ENCODE measurements around the gene LRIT1. TPM values are rescaled to one million over a fixed set of nuclear protein-coding genes. Genes with fewer than 3 reads are reported as not detected.

LRIT1 gene
- polyA plus RNA-seq, 2 of the 4 experiments (the other 2 are of a cell fraction) = not detected

DNA sequence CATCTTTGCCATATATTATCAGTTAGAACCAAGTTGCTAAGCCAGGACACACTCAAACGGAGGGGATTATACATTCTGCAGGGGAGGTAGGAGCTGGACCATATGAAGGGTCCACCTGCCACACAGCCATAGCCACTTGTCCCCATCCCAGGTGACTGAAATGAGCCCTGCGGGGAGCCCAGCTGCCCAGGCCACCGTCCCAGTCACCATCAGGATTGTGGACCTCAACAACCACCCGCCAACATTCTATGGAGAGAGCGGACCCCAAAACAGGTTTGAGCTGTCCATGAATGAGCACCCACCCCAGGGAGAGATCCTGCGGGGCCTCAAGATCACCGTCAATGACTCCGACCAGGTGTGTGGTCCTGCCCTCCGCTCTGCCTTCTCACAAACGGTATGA, 33.3 kb downstream of the LRIT1 start:
- ChIA-PET POLR2A (no interaction called here), CTCF (interaction anchor here (1.0 to 3.5 kb wide), 3 partner anchors 7 to 148 kb away, joined by 3 to 13 read pairs (median 4); no protein-coding TSS in a partner anchor)
- WGBS (ENCODE audit: missing lambda C conversion rate) = 15% methylated on average over 3 of the region's 10 CpGs
- TF ChIP-seq, protein P1, sequence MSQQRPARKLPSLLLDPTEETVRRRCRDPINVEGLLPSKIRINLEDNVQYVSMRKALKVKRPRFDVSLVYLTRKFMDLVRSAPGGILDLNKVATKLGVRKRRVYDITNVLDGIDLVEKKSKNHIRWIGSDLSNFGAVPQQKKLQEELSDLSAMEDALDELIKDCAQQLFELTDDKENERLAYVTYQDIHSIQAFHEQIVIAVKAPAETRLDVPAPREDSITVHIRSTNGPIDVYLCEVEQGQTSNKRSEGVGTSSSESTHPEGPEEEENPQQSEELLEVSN (IDR thresholded peaks at IDR 0.05; ENCODE audit: borderline replicate concordance, low read depth) = no peak
- Histone ChIP-seq H3K4me2 (no peak overlapping the region), H3K4me3 (no peak overlapping the region), H3K4me1 (no peaks in the 10 kb centered on the region), H3K27ac (no peak overlapping the region), H3K9me3 (no peaks in the 10 kb centered on the region)
- FAIRE-seq = no peak
- ATAC-seq = no peak
- DNase-seq (ENCODE audit: low read depth in 1 of 2, low spot score in 1 of 2) = no peak

DNA sequence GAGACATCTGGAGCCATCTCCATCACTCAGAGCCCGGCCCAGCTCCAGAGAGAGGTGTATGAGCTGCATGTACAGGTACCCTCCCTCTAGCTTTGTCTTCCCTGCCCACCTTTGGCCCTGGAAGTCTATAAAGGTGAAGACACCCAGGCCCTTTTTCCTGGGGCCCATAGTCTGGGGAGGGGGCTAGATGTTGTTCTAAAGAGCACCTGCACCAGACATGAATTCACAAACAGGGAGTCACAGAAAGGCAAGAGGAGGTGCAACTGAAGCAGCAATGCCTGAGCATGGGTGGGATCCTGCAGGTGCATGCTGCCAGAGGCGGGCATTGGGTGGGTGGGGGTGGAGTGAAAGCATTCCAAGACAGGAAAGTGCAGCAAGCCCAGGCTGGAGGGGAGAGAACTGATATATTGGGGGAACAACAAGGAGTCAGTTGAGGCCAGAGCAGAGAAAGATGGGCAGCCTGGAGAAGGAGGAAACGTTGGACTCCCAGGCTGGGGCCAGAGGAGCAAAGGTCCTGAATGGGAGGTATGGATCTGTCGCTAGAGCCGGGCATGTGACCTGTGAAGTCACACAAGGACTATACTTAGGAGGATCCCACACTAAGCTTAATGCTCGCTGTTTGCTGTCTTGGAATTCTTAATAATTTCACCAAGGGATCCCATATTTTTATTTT, 35.4 kb downstream of the LRIT1 start:
- 3% methylated on average over 5 of the region's 6 CpGs for WGBS (ENCODE audit: missing lambda C conversion rate)
- Histone ChIP-seq H3K27ac (no peak overlapping the region), H3K4me3 (no peak overlapping the region), H3K9me3 (no peaks in the 10 kb centered on the region), H3K4me2 (no peak overlapping the region), H3K4me1 (no peaks in the 10 kb centered on the region)
- ATAC-seq (no peak), DNase-seq (ENCODE audit: low read depth in 1 of 2, low spot score in 1 of 2) (no peak), FAIRE-seq (no peak)
- ChIA-PET POLR2A (no interaction called here), CTCF (interaction anchor here (0.6 to 3.5 kb wide), 9 partner anchors 9 to 80 kb away, joined by 3 to 15 read pairs (median 3); no protein-coding TSS in a partner anchor)
- TF ChIP-seq, protein P2, sequence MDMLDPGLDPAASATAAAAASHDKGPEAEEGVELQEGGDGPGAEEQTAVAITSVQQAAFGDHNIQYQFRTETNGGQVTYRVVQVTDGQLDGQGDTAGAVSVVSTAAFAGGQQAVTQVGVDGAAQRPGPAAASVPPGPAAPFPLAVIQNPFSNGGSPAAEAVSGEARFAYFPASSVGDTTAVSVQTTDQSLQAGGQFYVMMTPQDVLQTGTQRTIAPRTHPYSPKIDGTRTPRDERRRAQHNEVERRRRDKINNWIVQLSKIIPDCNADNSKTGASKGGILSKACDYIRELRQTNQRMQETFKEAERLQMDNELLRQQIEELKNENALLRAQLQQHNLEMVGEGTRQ (IDR thresholded peaks at IDR 0.05) = no peak
- no peak for TF ChIP-seq CBX8 (IDR thresholded peaks at IDR 0.05)
- no peak for TF ChIP-seq RNF2 (IDR thresholded peaks at IDR 0.05; ENCODE audit: borderline replicate concordance, low read depth)
- no peak for TF ChIP-seq ESRRA (IDR thresholded peaks at IDR 0.05; ENCODE audit: borderline replicate concordance, low read length)
- no peak for TF ChIP-seq POLR2AphosphoS2 (conservative IDR thresholded peaks at IDR 0.05; ENCODE audit: low read length)
- no peak for TF ChIP-seq KDM1A (IDR thresholded peaks at IDR 0.05; ENCODE audit: low read depth)
- TF ChIP-seq POLR2A (IDR thresholded peaks at IDR 0.05; ENCODE audit: low read length) = no peak

DNA sequence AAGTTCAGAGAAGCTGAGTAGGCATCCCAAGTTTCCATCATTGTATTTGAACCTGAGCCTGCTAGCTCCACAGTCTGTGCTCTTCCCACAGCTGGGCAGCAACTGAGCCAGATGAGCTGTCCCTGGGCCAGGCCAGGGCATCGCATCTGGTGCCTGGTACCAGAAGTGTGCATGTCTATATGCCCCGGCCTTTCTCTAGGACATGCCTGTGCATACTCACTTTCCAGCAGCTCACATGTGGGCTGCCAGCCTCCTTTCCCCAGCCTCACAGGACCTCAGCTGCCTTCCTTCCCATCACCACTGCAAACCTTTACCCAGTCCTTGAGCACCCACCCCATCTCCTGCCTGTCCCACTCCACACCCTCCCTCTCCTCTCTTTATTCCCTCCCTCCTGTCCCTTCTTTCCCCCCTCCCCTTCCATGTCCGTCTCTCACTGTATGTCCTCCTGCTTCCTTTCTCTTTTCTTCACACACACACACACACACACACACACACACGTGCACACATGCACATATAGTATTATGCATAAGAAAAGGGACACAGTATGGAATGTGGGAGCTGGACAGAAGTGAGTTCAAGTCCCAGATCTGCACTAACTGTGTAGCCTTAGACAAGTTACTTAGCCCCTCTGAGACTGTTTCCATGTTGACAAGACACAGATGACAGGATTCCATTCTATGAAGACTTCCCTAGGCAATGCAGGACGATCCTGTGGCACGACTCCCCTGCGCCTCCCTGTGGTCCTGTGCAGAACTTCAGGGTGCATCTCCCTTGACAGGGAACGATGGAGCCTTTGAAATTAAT, 36.1 kb downstream of the LRIT1 start:
- Histone ChIP-seq H3K27ac (no peak overlapping the region), H3K4me2 (no peak overlapping the region), H3K4me1 (no peaks in the 10 kb centered on the region), H3K4me3 (no peak overlapping the region), H3K9me3 (no peaks in the 10 kb centered on the region)
- peak; percentile 61 to 62 for DNase-seq (ENCODE audit: low read depth in 1 of 2, low spot score in 1 of 2)
- no peak for TF ChIP-seq JUNB (IDR thresholded peaks at IDR 0.05)
- TF ChIP-seq RAD21 (conservative IDR thresholded peaks at IDR 0.05 in 1 of 2, IDR thresholded peaks at IDR 0.05 in 1 of 2) = peak; percentile 54 to 72
- TF ChIP-seq SMC3 (IDR thresholded peaks at IDR 0.05) = peak; percentile 33; the same call in 2 of the 3 replicates
- TF ChIP-seq, protein P3, sequence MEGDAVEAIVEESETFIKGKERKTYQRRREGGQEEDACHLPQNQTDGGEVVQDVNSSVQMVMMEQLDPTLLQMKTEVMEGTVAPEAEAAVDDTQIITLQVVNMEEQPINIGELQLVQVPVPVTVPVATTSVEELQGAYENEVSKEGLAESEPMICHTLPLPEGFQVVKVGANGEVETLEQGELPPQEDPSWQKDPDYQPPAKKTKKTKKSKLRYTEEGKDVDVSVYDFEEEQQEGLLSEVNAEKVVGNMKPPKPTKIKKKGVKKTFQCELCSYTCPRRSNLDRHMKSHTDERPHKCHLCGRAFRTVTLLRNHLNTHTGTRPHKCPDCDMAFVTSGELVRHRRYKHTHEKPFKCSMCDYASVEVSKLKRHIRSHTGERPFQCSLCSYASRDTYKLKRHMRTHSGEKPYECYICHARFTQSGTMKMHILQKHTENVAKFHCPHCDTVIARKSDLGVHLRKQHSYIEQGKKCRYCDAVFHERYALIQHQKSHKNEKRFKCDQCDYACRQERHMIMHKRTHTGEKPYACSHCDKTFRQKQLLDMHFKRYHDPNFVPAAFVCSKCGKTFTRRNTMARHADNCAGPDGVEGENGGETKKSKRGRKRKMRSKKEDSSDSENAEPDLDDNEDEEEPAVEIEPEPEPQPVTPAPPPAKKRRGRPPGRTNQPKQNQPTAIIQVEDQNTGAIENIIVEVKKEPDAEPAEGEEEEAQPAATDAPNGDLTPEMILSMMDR (IDR thresholded peaks at IDR 0.05) = peak; percentile 52; the same call in 2 of the 3 replicates
- 22% methylated on average over 8 of the region's 8 CpGs for WGBS (ENCODE audit: missing lambda C conversion rate)
- ChIA-PET POLR2A (no interaction called here), CTCF (interaction anchor here (0.7 to 3.5 kb wide), 11 partner anchors 10 to 79 kb away, joined by 3 to 15 read pairs (median 3); partner anchors contain the start of gene CDHR1)
- peak; percentile 65 to 91 for ATAC-seq
- FAIRE-seq = peak; percentile 18

DNA sequence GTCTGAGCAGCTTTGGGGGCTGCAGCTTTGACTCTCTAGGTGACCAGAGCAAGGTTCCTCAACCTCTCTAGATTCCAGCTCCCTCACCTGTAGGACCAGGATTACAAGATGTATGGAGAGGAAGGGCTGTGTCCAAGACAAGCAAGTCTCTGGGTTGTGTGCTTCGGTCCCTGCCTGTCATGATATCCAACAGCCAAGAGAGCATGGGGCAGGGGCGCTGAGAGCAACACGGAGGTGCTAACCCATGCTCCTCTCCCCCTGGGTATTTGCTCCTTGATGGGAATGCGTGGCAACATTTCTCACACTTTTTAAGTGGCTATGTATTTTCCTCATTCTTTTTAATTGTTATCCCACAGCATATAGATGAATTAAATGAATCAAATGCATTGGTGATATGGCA, 36.7 kb downstream of the LRIT1 start:
- ATAC-seq = no peak
- Histone ChIP-seq H3K27ac (no peak overlapping the region), H3K4me2 (no peak overlapping the region), H3K4me3 (no peak overlapping the region), H3K4me1 (no peaks in the 10 kb centered on the region), H3K9me3 (no peaks in the 10 kb centered on the region)
- ChIA-PET POLR2A (no interaction called here), CTCF (interaction anchor here (1.1 to 3.5 kb wide), 9 partner anchors 10 to 79 kb away, joined by 3 to 15 read pairs (median 4); partner anchors contain the start of gene CDHR1)
- TF ChIP-seq CHD2 (IDR thresholded peaks at IDR 0.05; ENCODE audit: low read length, partially characterized antibody) = no peak
- TF ChIP-seq ZFP36 (IDR thresholded peaks at IDR 0.05; ENCODE audit: borderline replicate concordance, partially characterized antibody) = no peak
- no peak for TF ChIP-seq HOXA7 (CRISPR knock-in tag; IDR thresholded peaks at IDR 0.05)
- no peak for TF ChIP-seq CHD4 (IDR thresholded peaks at IDR 0.05; ENCODE audit: borderline replicate concordance)
- no peak for FAIRE-seq
- no peak for DNase-seq (ENCODE audit: low read depth in 1 of 2, low spot score in 1 of 2)
- WGBS (ENCODE audit: missing lambda C conversion rate) = 31% methylated on average over 4 of the region's 4 CpGs

Measured in A549 (cell line).